ENCODE data around the gene AASDH.
A peak's percentile ranks its signal among the peaks of the same experiment; 100 is the strongest.

The AASDH gene

GRCh38 chr4:56315543-56315942, 71.7 kb downstream of the AASDH start:
- no peak for DNase-seq

GRCh38 chr4:56315041-56315440, 72.2 kb downstream of the AASDH start:
- no peak for DNase-seq

- DNase-seq: no peak
Measured at GRCh38 chr4:56314207-56314915, 72.9 kb downstream of the AASDH start.

GRCh38 chr4:56313132-56313531, 74.2 kb downstream of the AASDH start:
- DNase-seq: no peak

- no peak for DNase-seq
Measured at GRCh38 chr4:56311299-56311975, 75.9 kb downstream of the AASDH start.

- no peak for DNase-seq
Measured at GRCh38 chr4:56310401-56311125, 76.7 kb downstream of the AASDH start.

- no peak for DNase-seq
Measured at GRCh38 chr4:56308384-56308783, 78.9 kb downstream of the AASDH start.

- DNase-seq: no peak
Measured at GRCh38 chr4:56307423-56307822, 79.9 kb downstream of the AASDH start.

GRCh38 chr4:56305390-56305789, 81.9 kb downstream of the AASDH start:
- DNase-seq: no peak

GRCh38 chr4:56303921-56304320, 83.4 kb downstream of the AASDH start:
- no peak for DNase-seq

GRCh38 chr4:56302760-56303159, 84.5 kb downstream of the AASDH start:
- DNase-seq: no peak

GRCh38 chr4:56301997-56302496, 85.2 kb downstream of the AASDH start:
- no peak for DNase-seq

- peak; percentile 55 to 65 for DNase-seq
Measured at GRCh38 chr4:56301181-56301996, 85.9 kb downstream of the AASDH start.

- no peak for DNase-seq
Measured at GRCh38 chr4:56298236-56298635, 89.1 kb downstream of the AASDH start.

GRCh38 chr4:56297776-56298175, 89.5 kb downstream of the AASDH start:
- DNase-seq: no peak

GRCh38 chr4:56296526-56296925, 90.8 kb downstream of the AASDH start:
- no peak for DNase-seq

GRCh38 chr4:56293121-56293520, 94.2 kb downstream of the AASDH start:
- DNase-seq: no peak

GRCh38 chr4:56289934-56290333, 97.4 kb downstream of the AASDH start:
- no peak for DNase-seq

- DNase-seq: no peak
Measured at GRCh38 chr4:56288663-56289062, 98.6 kb downstream of the AASDH start.

Measured in CD4-positive, alpha-beta T cell treated with Interferon alpha-2 for 1 hour (primary cell).